ENCODE measurements around the gene NKX3-2. TPM values are rescaled to one million over a fixed set of nuclear protein-coding genes. Genes with fewer than 3 reads are reported as not detected.

Gene NKX3-2
- under 1 TPM in 5 of 6 experiments, not detected in 1; 0.07 to 0.17 (median 0.11) TPM for total RNA-seq (2021; fragmentation: NEBNext Ultra II Directional; extraction: Animal tissue kit (Norgen Biotek cat#: 25700))
- long read RNA-seq: 0 reads

DNA sequence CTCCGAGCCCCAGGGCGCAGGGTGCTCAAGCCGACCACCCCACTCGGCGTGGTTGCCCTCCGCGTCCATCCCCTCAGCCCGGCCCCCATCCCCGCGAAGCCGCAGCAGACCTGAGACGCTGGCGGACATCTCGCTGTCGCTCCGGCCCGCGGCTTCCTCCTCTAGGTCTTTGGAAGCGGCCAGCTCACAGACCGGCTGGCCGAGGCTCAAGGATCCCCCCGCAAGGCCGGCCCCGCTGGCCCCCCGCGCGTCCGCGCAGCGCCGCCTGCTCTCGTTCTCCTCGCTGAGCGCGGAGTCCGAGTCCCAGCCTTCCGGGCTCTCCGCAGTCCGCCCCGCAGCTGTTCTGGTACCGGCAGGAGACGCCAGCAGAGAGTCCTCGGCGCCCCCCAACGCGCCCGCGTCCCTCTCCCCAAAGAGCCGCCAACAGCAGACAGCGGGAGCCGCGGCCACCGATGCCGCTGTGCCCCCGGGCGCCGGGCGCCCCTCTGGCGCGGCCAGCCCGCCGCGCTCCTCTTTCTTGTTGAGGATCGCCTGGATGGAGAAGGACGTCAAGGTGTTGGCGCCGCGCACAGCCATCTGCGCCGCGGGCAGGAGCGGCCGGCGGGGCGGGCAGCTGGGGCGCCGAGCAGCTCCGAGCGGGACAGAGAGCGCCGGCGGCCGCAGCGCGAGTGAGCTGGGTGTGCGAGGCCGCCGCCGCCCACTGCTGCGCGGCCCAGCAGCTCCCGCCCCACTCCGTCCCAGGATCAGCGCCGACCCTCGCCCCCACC is at the start of gene NKX3-2:
Gene NKX3-2, minus strand, starts transcription at position 670 of the 767 bp plus-strand sequence. Its CDS starts 94 bp downstream, at position 576.
- H3K27me3 Mint-ChIP-seq (ENCODE audit: insufficient read depth): peaks cover 53% of the 10 kb centered on the region
- DNase-seq: no peak
- H3K36me3 Mint-ChIP-seq (ENCODE audit: low read depth): peaks cover 8% of the 10 kb centered on the region
- TF ChIP-seq, protein P1, sequence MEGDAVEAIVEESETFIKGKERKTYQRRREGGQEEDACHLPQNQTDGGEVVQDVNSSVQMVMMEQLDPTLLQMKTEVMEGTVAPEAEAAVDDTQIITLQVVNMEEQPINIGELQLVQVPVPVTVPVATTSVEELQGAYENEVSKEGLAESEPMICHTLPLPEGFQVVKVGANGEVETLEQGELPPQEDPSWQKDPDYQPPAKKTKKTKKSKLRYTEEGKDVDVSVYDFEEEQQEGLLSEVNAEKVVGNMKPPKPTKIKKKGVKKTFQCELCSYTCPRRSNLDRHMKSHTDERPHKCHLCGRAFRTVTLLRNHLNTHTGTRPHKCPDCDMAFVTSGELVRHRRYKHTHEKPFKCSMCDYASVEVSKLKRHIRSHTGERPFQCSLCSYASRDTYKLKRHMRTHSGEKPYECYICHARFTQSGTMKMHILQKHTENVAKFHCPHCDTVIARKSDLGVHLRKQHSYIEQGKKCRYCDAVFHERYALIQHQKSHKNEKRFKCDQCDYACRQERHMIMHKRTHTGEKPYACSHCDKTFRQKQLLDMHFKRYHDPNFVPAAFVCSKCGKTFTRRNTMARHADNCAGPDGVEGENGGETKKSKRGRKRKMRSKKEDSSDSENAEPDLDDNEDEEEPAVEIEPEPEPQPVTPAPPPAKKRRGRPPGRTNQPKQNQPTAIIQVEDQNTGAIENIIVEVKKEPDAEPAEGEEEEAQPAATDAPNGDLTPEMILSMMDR (IDR thresholded peaks at IDR 0.05): no peak
- H3K4me3 Mint-ChIP-seq: peak within 1 kb of the TSS; percentile 90
- no peak within 1 kb of the TSS for H3K27ac Mint-ChIP-seq
- no peaks in the 10 kb centered on the region; the same call in 1 of the 2 replicates for H3K9me3 Mint-ChIP-seq
- H3K4me1 Mint-ChIP-seq (ENCODE audit: low read depth): peaks cover 38% of the 10 kb centered on the region

DNA sequence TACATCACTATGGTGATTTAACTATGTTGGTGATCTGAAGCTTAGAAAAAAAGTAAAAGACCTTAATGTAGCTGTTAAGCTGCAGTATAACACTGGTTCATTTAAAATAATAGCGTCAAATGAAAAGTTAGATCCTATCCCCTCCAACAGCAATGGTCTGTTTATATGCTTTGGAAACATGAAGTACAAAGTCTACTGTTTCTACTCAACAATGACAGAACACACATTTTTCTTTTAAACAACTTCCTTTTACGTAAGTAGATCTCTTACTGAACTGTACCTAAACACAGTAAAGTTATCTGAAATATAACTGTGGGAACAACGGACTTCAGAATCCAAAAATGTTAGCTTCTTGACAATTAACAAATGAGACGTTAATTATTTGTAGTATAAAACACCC is 47.9 kb upstream of the NKX3-2 start:
- no peak for DNase-seq
- Mint-ChIP-seq H3K27ac (no peak overlapping the region), H3K9me3 (no peaks in the 10 kb centered on the region), H3K4me1 (ENCODE audit: low read depth) (peaks cover 9% of the 10 kb centered on the region), H3K4me3 (no peak overlapping the region), H3K27me3 (ENCODE audit: insufficient read depth) (no peaks in the 10 kb centered on the region), H3K36me3 (ENCODE audit: low read depth) (peaks cover 14% of the 10 kb centered on the region; the same call in 1 of the 2 replicates)
- TF ChIP-seq, protein P1 (IDR thresholded peaks at IDR 0.05): no peak

DNA sequence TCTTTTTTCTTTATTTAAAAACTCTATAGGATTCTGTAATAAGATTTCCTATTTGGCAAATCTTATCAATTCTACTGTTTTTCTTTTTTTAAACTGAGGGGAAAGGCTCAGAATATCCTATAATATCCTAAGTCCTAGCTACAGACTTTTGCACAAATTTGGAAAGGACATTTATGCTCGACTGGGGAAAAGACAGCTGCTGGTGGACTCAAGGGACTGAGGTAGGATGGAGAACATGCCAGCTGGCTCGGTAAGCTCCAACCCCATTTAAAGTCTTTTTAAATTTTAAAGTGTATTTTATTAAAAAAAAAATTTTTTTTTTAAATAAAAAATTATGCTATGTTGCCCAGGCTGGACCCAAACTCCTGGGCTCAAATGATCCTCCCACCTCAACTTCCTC is 46.5 kb upstream of the NKX3-2 start:
- DNase-seq: no peak
- Mint-ChIP-seq H3K4me3 (no peak overlapping the region), H3K27me3 (ENCODE audit: insufficient read depth) (no peaks in the 10 kb centered on the region), H3K4me1 (ENCODE audit: low read depth) (peaks cover 2% of the 10 kb centered on the region), H3K27ac (no peak overlapping the region), H3K9me3 (no peaks in the 10 kb centered on the region), H3K36me3 (ENCODE audit: low read depth) (peaks cover 12% of the 10 kb centered on the region)
- TF ChIP-seq, protein P1 (IDR thresholded peaks at IDR 0.05): no peak

DNA sequence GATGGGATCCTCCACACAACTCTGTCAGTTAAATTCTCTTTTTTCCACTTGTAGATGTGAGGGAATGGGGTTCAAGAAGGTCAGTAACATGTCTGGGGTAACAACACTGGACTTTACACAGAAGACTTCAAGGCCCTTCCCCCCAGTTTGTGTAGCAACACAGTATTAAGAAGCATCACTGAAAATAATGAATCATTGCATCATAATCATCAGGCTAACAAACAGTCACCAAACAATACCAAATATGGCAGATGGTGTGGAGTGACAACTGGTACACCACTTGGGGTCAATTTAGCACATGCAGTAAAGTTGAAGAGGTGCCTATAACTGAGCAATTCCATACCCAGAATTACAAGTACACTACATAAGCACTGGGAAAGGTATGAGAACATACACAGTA is 44.6 kb upstream of the NKX3-2 start:
- no peaks in the 10 kb centered on the region for H3K27me3 Mint-ChIP-seq (ENCODE audit: insufficient read depth)
- H3K9me3 Mint-ChIP-seq: no peaks in the 10 kb centered on the region
- peaks cover 20% of the 10 kb centered on the region for H3K4me1 Mint-ChIP-seq (ENCODE audit: low read depth)
- H3K27ac Mint-ChIP-seq: no peak overlapping the region
- DNase-seq: no peak
- H3K4me3 Mint-ChIP-seq: no peak overlapping the region
- TF ChIP-seq, protein P1 (IDR thresholded peaks at IDR 0.05): no peak
- peaks cover 26% of the 10 kb centered on the region for H3K36me3 Mint-ChIP-seq (ENCODE audit: low read depth)

DNA sequence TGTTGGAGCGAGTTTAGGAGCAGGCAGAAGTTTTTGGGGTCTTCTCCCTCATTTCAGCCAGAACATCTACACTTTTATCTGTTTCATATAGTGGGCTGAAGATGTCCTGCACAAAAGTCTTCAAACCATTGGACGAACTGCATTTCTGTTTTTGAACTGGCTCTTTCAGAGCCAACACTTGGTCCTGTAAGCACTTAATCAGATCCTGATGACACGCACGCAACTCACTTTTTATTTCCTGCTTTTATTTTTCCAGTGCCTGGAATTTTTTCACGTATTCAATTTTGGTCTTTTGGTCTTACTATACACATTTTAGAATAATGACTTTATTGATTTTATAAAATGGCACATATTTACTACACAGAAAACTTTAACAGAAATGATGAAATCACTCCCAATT is 40.2 kb upstream of the NKX3-2 start:
- Mint-ChIP-seq H3K36me3 (ENCODE audit: low read depth) (peaks cover 30% of the 10 kb centered on the region), H3K9me3 (no peaks in the 10 kb centered on the region), H3K4me1 (ENCODE audit: low read depth) (peaks cover 21% of the 10 kb centered on the region), H3K4me3 (no peak overlapping the region), H3K27me3 (ENCODE audit: insufficient read depth) (no peaks in the 10 kb centered on the region), H3K27ac (no peak overlapping the region; the same call in 1 of the 2 replicates)
- DNase-seq: no peak
- TF ChIP-seq, protein P1 (IDR thresholded peaks at IDR 0.05): no peak

Data from HFFc6 (cell line).